ENCODE data around the gene RIPPLY2.

- TF ChIP-seq, protein P1, sequence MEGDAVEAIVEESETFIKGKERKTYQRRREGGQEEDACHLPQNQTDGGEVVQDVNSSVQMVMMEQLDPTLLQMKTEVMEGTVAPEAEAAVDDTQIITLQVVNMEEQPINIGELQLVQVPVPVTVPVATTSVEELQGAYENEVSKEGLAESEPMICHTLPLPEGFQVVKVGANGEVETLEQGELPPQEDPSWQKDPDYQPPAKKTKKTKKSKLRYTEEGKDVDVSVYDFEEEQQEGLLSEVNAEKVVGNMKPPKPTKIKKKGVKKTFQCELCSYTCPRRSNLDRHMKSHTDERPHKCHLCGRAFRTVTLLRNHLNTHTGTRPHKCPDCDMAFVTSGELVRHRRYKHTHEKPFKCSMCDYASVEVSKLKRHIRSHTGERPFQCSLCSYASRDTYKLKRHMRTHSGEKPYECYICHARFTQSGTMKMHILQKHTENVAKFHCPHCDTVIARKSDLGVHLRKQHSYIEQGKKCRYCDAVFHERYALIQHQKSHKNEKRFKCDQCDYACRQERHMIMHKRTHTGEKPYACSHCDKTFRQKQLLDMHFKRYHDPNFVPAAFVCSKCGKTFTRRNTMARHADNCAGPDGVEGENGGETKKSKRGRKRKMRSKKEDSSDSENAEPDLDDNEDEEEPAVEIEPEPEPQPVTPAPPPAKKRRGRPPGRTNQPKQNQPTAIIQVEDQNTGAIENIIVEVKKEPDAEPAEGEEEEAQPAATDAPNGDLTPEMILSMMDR (IDR thresholded peaks at IDR 0.05), result no peak
- no peak for TF ChIP-seq POLR2A (IDR thresholded peaks at IDR 0.05)
These were observed 14.4 kb upstream of the RIPPLY2 start for GRCh38 chr6:83838727-83839126.
